Lower leg skin (tissue), 3 donors: Measurements from ENCODE around the gene ATXN3L.

ENCODE experiments used
- POLR2A ChIP-seq, 2 donors: fragments of 450-650 bp; IDR thresholded peaks; one replicate each; pipeline ENCODE4 v1.6.1; 2016 to 2017; ENCODE audit warnings: antibody characterized with exemption in 2 of 2, mild to moderate bottlenecking in 1 of 2, moderate library complexity in 1 of 2
- TF ChIP-seq, protein P1 (sequence below), 3 donors: fragments of 450-650 bp; IDR thresholded peaks; one replicate each; pipeline ENCODE4 v1.5.1; 2016; ENCODE audit warnings: antibody characterized with exemption in 3 of 3, mild to moderate bottlenecking in 3 of 3, moderate library complexity in 2 of 3

DNA sequence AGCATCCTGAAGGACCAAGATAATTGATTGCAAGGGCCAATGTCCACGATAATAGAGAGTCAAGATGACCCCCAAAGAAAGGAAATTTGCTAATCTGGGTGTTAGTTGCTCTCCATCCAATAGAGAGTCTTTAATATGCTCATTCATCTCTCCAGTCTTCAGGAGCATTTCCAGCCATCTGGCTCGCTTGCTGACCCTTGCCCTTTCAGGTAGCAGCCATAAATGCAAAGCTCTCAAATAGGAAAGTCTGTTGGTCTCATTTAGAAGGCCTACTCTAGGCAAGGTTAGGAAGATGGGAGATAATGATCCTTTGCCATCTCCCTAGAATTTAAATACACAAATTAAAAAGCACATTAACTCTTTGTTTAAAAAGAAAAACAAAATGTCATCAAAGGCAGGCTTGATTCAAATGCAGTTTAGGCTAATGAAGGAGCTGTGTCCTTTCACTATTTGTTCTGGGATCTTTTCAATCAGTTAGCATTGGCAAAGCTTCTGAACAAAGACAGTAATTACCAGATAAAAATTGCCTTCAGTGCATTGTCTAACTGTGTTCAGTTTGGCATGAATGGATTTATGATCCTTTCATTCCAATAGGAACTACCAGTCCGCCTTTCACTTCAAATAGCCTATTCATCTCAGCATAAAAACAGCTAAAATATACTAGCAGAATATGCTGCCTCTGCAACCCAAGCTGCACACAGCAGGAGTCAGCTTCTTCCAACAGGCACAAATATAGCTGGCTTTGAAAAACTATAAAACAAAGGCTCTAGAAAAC, 49.6 kb upstream of the ATXN3L start:
- TF ChIP-seq, protein P1, sequence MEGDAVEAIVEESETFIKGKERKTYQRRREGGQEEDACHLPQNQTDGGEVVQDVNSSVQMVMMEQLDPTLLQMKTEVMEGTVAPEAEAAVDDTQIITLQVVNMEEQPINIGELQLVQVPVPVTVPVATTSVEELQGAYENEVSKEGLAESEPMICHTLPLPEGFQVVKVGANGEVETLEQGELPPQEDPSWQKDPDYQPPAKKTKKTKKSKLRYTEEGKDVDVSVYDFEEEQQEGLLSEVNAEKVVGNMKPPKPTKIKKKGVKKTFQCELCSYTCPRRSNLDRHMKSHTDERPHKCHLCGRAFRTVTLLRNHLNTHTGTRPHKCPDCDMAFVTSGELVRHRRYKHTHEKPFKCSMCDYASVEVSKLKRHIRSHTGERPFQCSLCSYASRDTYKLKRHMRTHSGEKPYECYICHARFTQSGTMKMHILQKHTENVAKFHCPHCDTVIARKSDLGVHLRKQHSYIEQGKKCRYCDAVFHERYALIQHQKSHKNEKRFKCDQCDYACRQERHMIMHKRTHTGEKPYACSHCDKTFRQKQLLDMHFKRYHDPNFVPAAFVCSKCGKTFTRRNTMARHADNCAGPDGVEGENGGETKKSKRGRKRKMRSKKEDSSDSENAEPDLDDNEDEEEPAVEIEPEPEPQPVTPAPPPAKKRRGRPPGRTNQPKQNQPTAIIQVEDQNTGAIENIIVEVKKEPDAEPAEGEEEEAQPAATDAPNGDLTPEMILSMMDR (IDR thresholded peaks at IDR 0.05), result no peak
- no peak for TF ChIP-seq POLR2A (IDR thresholded peaks at IDR 0.05)
